ENCODE results near the gene IL23R. TPM values are rescaled to one million over a fixed set of nuclear protein-coding genes. Genes with fewer than 3 reads are reported as not detected.
"Not testable (repeated sequence)": the region's sequence is repeated elsewhere in the genome, so short reads cannot be mapped to it uniquely, and the experiment has no call there.

The IL23R gene
- total and polyA plus RNA-seq, 12 donors, result 0.03 to 9.5 (median 1.9) TPM

DNA sequence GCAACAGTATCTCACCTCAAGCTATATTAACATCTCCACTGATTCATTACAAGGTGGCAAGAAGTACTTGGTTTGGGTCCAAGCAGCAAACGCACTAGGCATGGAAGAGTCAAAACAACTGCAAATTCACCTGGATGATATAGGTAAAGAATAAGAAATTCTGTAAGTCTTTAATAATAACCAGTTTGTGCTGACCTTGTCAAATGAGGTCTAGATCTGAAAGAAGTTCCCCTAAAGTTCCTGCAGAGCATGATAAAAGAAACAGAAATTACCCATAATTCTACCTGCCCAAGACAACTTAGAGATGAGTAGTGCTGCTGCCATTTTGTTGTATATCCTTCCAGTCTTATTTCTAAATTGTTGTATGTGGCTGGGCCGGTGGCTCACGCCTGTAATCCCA, 34.5 kb downstream of the IL23R start:
- intact Hi-C loops (cut with DNase I), result loop anchor here in 1 of 2 donors (10.0 kb wide), 1 partner anchor 436 kb away; no protein-coding TSS in a partner anchor
- DNase-seq, result no peak
- TF ChIP-seq, protein P1, sequence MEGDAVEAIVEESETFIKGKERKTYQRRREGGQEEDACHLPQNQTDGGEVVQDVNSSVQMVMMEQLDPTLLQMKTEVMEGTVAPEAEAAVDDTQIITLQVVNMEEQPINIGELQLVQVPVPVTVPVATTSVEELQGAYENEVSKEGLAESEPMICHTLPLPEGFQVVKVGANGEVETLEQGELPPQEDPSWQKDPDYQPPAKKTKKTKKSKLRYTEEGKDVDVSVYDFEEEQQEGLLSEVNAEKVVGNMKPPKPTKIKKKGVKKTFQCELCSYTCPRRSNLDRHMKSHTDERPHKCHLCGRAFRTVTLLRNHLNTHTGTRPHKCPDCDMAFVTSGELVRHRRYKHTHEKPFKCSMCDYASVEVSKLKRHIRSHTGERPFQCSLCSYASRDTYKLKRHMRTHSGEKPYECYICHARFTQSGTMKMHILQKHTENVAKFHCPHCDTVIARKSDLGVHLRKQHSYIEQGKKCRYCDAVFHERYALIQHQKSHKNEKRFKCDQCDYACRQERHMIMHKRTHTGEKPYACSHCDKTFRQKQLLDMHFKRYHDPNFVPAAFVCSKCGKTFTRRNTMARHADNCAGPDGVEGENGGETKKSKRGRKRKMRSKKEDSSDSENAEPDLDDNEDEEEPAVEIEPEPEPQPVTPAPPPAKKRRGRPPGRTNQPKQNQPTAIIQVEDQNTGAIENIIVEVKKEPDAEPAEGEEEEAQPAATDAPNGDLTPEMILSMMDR (IDR thresholded peaks at IDR 0.05), result no peak
- no peak for TF ChIP-seq POLR2A (IDR thresholded peaks at IDR 0.05)
- Histone ChIP-seq H3K27me3 (no peaks in the 10 kb centered on the region), H3K36me3 (replicated peaks in 1 of 2) (no peaks in the 10 kb centered on the region), H3K27ac (no peak overlapping the region), H3K4me1 (replicated peaks in 1 of 2) (no peaks in the 10 kb centered on the region), H3K9me3 (replicated peaks in 1 of 3) (no peaks in the 10 kb centered on the region), H3K4me3 (no peak overlapping the region)
- 92 to 95% (median 95%) methylated on average over 3 of the region's 3 CpGs for WGBS, 4 donors

DNA sequence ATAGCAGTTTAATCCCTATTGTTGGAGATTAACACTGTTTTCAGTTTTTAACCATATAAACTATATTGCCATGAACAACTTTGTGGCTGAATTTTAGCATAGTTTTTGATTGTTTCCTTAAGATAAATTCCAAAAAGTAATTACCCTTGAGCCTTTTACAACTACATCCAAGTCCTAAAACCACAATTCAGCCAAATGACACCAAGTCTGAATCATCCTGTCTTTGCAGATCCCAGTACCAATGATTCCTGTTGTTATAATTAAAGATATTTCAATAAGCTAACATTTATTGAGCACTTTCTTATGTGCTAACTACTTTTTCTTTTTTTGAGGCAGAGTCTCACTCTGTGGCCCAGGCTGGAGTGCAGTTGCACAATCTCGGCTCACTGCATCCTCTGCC, 35.6 kb downstream of the IL23R start:
- Histone ChIP-seq H3K4me3 (no peak overlapping the region), H3K27ac (no peak overlapping the region), H3K36me3 (replicated peaks in 1 of 2) (no peaks in the 10 kb centered on the region), H3K9me3 (replicated peaks in 1 of 3) (no peaks in the 10 kb centered on the region), H3K27me3 (no peaks in the 10 kb centered on the region), H3K4me1 (replicated peaks in 1 of 2) (no peaks in the 10 kb centered on the region)
- TF ChIP-seq, protein P1 (IDR thresholded peaks at IDR 0.05), result no peak
- TF ChIP-seq POLR2A (IDR thresholded peaks at IDR 0.05), result no peak
- intact Hi-C loops (cut with DNase I), result loop anchor here in 1 of 2 donors (10.0 kb wide), 1 partner anchor 437 kb away; no protein-coding TSS in a partner anchor
- no peak for DNase-seq
- 79 to 100% (median 87%) methylated on average over 1 of the region's 1 CpG for WGBS, 4 donors

DNA sequence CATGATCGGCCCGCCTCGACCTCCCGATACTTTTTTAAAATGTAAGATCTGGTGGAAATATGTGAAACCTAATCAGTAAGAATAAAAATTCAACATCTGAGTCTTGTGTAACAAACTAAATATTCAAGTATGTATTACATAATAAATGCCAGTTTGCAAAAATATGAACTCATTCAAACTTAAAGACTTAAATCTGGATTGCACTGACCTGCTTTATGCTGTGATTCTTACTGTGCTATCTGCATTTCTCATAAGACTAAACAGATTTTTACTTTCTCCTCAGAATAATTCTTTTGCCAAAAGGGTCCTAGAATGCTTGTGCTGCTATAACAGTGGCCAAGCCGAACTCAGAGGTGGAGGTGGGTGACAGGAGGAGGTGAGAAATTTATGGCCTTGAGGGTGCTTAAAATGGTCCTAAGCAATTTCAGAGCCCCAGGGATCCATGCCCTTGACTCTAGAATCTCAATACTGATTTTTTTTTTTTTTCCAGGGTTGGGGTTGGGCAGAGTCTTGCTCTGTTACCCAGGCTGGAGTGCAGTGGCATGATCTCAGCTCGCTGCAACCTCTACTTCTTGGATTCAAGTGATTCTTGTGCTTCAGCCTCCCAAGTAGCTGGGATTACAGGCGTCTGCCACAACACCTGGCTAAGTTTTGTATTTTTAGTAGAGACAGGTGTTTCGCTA, 38.2 kb downstream of the IL23R start:
- WGBS, 4 donors, result 70 to 89% (median 73%) methylated on average over 8 of the region's 8 CpGs
- no peak for TF ChIP-seq POLR2A (IDR thresholded peaks at IDR 0.05)
- TF ChIP-seq, protein P1 (IDR thresholded peaks at IDR 0.05), result no peak
- intact Hi-C loops (cut with DNase I), result loop anchor here in 1 of 2 donors (10.0 kb wide), 1 partner anchor 440 kb away; no protein-coding TSS in a partner anchor

DNA sequence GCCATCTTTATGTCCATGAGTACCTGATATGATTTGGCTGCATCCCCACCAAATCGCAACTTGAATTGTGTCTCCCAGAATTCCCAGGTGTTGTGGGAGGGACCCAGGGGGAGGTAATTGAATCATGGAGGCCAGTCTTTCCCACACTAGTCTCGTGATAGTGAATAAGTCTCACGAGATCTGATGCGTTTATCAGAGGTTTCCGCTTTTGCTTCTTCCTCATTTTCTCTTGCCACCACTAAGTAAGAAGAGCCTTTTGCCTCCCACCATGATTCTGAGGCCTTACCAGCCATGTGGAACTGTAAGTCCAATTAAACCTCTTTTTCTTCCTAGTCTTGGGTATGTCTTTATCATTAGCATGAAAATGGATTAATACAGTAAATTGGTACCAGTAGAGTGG, 41.1 kb downstream of the IL23R start:
- not testable (repeated sequence) for H3K4me1 ChIP-seq (replicated peaks in 1 of 2); H3K27me3 ChIP-seq; H3K27ac ChIP-seq; H3K4me3 ChIP-seq; H3K36me3 ChIP-seq (replicated peaks in 1 of 2); H3K9me3 ChIP-seq (replicated peaks in 1 of 3); DNase-seq
- intact Hi-C loops (cut with DNase I), result loop anchor here in 1 of 2 donors (10.0 kb wide), 1 partner anchor 443 kb away; no protein-coding TSS in a partner anchor
- WGBS, 4 donors, result 92 to 97% (median 94%) methylated on average over 5 of the region's 5 CpGs

More for the DNA sequence above, 38.2 kb downstream of the IL23R start:
- H3K4me1 ChIP-seq (replicated peaks in 1 of 2), result no peaks in the 10 kb centered on the region
- H3K27me3 ChIP-seq, result no peaks in the 10 kb centered on the region
- DNase-seq, result no peak
- H3K27ac ChIP-seq, result no peak overlapping the region
- no peaks in the 10 kb centered on the region for H3K36me3 ChIP-seq (replicated peaks in 1 of 2)
- H3K4me3 ChIP-seq, result no peak overlapping the region
- no peaks in the 10 kb centered on the region for H3K9me3 ChIP-seq (replicated peaks in 1 of 3)

DNA sequence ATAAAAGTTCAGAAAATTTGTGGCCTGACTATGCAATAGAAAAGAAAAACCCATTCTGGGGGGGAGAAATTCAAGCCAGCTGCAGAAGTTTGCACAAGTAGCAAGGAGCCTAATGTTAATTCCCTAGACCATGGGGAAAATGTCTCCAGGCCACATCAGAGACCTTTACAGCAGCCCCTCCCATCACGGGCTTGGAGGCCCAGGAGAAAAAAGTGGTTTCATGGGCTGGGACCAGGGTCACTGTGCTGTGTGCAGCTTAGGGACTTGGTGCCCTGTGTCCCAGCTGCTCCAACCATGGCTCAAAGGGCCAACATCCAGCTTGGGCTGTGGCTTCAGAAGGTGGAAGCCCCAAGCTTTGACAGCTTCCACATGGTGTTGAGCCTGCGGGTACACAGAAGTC, 42.0 kb downstream of the IL23R start:
- Histone ChIP-seq H3K4me3 (no peak overlapping the region), H3K9me3 (replicated peaks in 1 of 3) (no peaks in the 10 kb centered on the region), H3K4me1 (replicated peaks in 1 of 2) (no peaks in the 10 kb centered on the region), H3K36me3 (replicated peaks in 1 of 2) (no peaks in the 10 kb centered on the region), H3K27ac (no peak overlapping the region), H3K27me3 (no peaks in the 10 kb centered on the region)
- DNase-seq, result no peak
- intact Hi-C loops (cut with DNase I), result loop anchor here in 1 of 2 donors (10.0 kb wide), 1 partner anchor 443 kb away; no protein-coding TSS in a partner anchor
- no peak for TF ChIP-seq POLR2A (IDR thresholded peaks at IDR 0.05)
- TF ChIP-seq, protein P1 (IDR thresholded peaks at IDR 0.05), result no peak
- WGBS, 4 donors, result 96 to 100% (median 98%) methylated on average over 2 of the region's 2 CpGs

Measured in adrenal gland (tissue), 12 donors.